H9 (cell line): ENCODE results near the gene BIRC7. TPM values are rescaled to one million over a fixed set of nuclear protein-coding genes. Genes with fewer than 3 reads are reported as not detected.

ENCODE experiments used
- DNase-seq: peaks from one replicate; pipeline ENCODE4 v3.0.0-alpha.2; 2017
- H2AFZ ChIP-seq: one replicate; pipeline ENCODE4 v1.6.1; 2013; ENCODE audit warnings: mild to moderate bottlenecking, low read length, control low read depth, moderate library complexity
- H2AK5ac ChIP-seq: 2 replicates; pipeline ENCODE4 v1.6.1; 2013; ENCODE audit warnings: low read length, control low read depth, mixed read lengths; ENCODE audit not compliant: insufficient read length
- H2BK120ac ChIP-seq: one replicate; pipeline ENCODE4 v1.6.1; 2013; ENCODE audit warnings: low read depth, mild to moderate bottlenecking, low read length, control low read depth, inconsistent platforms; ENCODE audit not compliant: poor library complexity, severe bottlenecking
- H2BK12ac ChIP-seq: 2 replicates; pipeline ENCODE4 v1.6.1; 2013; ENCODE audit warnings: low read length, control low read depth, mixed read lengths, low read depth; ENCODE audit not compliant: insufficient read length
- H2BK15ac ChIP-seq: 2 replicates; pipeline ENCODE4 v1.6.1; 2013; ENCODE audit warnings: low read depth, low read length, control low read depth
- H2BK20ac ChIP-seq: one replicate; pipeline ENCODE4 v1.6.1; 2013; ENCODE audit warnings: low read depth, mild to moderate bottlenecking, low read length, control low read depth, inconsistent platforms; ENCODE audit not compliant: poor library complexity, severe bottlenecking
- H2BK5ac ChIP-seq: 2 replicates; pipeline ENCODE4 v1.6.1; 2013; ENCODE audit warnings: low read length, control low read depth, mixed read lengths; ENCODE audit not compliant: insufficient read length
- H3K14ac ChIP-seq: 2 replicates; pipeline ENCODE4 v1.6.1; 2013; ENCODE audit warnings: low read length, control low read depth; ENCODE audit not compliant: insufficient read depth
- H3K18ac ChIP-seq: 2 replicates; pipeline ENCODE4 v1.6.1; 2013; ENCODE audit warnings: low read depth, mild to moderate bottlenecking, mixed read lengths, low read length, control low read depth; ENCODE audit not compliant: insufficient read length
- H3K23ac ChIP-seq: 2 replicates; pipeline ENCODE4 v1.6.1; 2013; ENCODE audit warnings: low read length, control low read depth, mixed read lengths, low read depth; ENCODE audit not compliant: insufficient read length
- H3K23me2 ChIP-seq: 2 replicates; pipeline ENCODE4 v1.6.1; 2013; ENCODE audit warnings: low read depth, mild to moderate bottlenecking, mixed read lengths, low read length, control low read depth; ENCODE audit not compliant: insufficient read length, poor library complexity, severe bottlenecking
- H3K27ac ChIP-seq: 2 replicates; pipeline ENCODE4 v1.5.1; 2013; ENCODE audit warnings: low read length, control low read depth, mixed read lengths, low read depth; ENCODE audit not compliant: insufficient read length
- H3K27me3 ChIP-seq: 2 replicates; pipeline ENCODE4 v1.6.1; 2013; ENCODE audit warnings: low read length, control low read depth, inconsistent platforms; ENCODE audit not compliant: insufficient read depth
- H3K4ac ChIP-seq: 2 replicates; pipeline ENCODE4 v1.6.1; 2013; ENCODE audit warnings: low read depth, mild to moderate bottlenecking, control low read depth, inconsistent platforms, low read length, moderate library complexity
- H3K4me1 ChIP-seq: 2 replicates; pipeline ENCODE4 v1.6.1; 2013; ENCODE audit warnings: low read length, control low read depth, inconsistent platforms; ENCODE audit not compliant: insufficient read depth
- H3K4me2 ChIP-seq: 2 replicates; pipeline ENCODE4 v1.6.1; 2013; ENCODE audit warnings: low read length, control low read depth, mixed read lengths; ENCODE audit not compliant: insufficient read length, insufficient read depth
- H3K56ac ChIP-seq: 2 replicates; pipeline ENCODE4 v1.6.1; 2013; ENCODE audit warnings: low read depth, mild to moderate bottlenecking, mixed read lengths, low read length, control low read depth; ENCODE audit not compliant: insufficient read length
- H3K79me1 ChIP-seq: 2 replicates; pipeline ENCODE4 v1.6.1; 2013; ENCODE audit warnings: low read depth, mild to moderate bottlenecking, moderate library complexity, low read length, control low read depth, inconsistent platforms; ENCODE audit not compliant: insufficient read depth, poor library complexity, severe bottlenecking
- H3K79me2 ChIP-seq: 2 replicates; pipeline ENCODE4 v1.6.1; 2013; ENCODE audit warnings: low read length, control low read depth, inconsistent platforms; ENCODE audit not compliant: insufficient read depth
- H3K9ac ChIP-seq: 2 replicates; pipeline ENCODE4 v1.6.1; 2013; ENCODE audit warnings: low read length, control low read depth, mixed read lengths; ENCODE audit not compliant: insufficient read length; ENCODE audit errors: extremely low read depth
- H3K9me3 ChIP-seq: one replicate; pipeline ENCODE4 v1.6.1; 2013; ENCODE audit warnings: low read depth, low read length, inconsistent platforms; ENCODE audit not compliant: control insufficient read depth
- H3T11ph ChIP-seq: one replicate; pipeline ENCODE4 v1.6.1; 2013; ENCODE audit warnings: mild to moderate bottlenecking, low read length, control low read depth, inconsistent platforms
- H4K20me1 ChIP-seq: one replicate; pipeline ENCODE4 v1.6.1; 2013; ENCODE audit not compliant: control insufficient read depth, insufficient read length, insufficient read depth
- H4K5ac ChIP-seq: 2 replicates; pipeline ENCODE4 v1.6.1; 2013; ENCODE audit warnings: low read depth, mild to moderate bottlenecking, mixed read lengths, low read length, control low read depth; ENCODE audit not compliant: insufficient read length
- H4K8ac ChIP-seq: replicated peaks from 2 replicates; pipeline ENCODE4 v1.6.1; 2013; ENCODE audit warnings: low read length, control low read depth, mixed read lengths, low read depth; ENCODE audit not compliant: insufficient read length
- H4K91ac ChIP-seq: 2 replicates; pipeline ENCODE4 v1.6.1; 2013; ENCODE audit warnings: low read depth, mild to moderate bottlenecking, moderate library complexity, mixed read lengths, low read length, control low read depth; ENCODE audit not compliant: insufficient read length
- H3K27ac Mint-ChIP-seq, 3 experiments: 2 replicates in 2 of 3; 3 replicates in 1 of 3; pipeline ENCODE4 v1.8.0; 2020 to 2021; ENCODE audit warnings: mixed read lengths in 3 of 3, mild to moderate bottlenecking in 1 of 3, moderate library complexity in 1 of 3
- H3K27me3 Mint-ChIP-seq: 2 replicates; pipeline ENCODE4 v1.8.0; 2021; ENCODE audit warnings: low read depth, mild to moderate bottlenecking, moderate library complexity, mixed read lengths
- H3K36me3 Mint-ChIP-seq, 3 experiments: 2 replicates in 2 of 3; 3 replicates in 1 of 3; pipeline ENCODE4 v1.8.0; 2020 to 2021; ENCODE audit warnings: low read depth in 3 of 3, mixed read lengths in 3 of 3; ENCODE audit not compliant: insufficient read depth in 1 of 3
- H3K4me1 Mint-ChIP-seq, 2 experiments: 2 replicates each; pipeline ENCODE4 v1.8.0; 2020; ENCODE audit warnings: mixed read lengths in 2 of 2
- H3K4me3 Mint-ChIP-seq, 2 experiments: 2 replicates in 1 of 2; 3 replicates in 1 of 2; pipeline ENCODE4 v1.8.0; 2020 to 2021; ENCODE audit warnings: mild to moderate bottlenecking in 2 of 2, mixed read lengths in 2 of 2, moderate library complexity in 1 of 2
- H3K9me3 Mint-ChIP-seq, 2 experiments: 2 replicates in 1 of 2; 3 replicates in 1 of 2; pipeline ENCODE4 v1.8.0; 2020; ENCODE audit warnings: mild to moderate bottlenecking in 2 of 2, mixed read lengths in 2 of 2, moderate library complexity in 1 of 2
- WGBS: extraction: QIAGEN DNeasy Blood & Tissue Kit; methylation state at CpG from one replicate; pipeline ENCODE4 v1.1.7; 2013; ENCODE audit warnings: missing lambda C conversion rate, low lambda C conversion rate, mixed read lengths; ENCODE audit not compliant: insufficient read length; ENCODE audit errors: extremely low coverage; 5-methylcytosine and 5-hydroxymethylcytosine counted together
- total RNA-seq: library from RNA; stranded (reverse); gene quantifications from 2 replicates; pipeline ENCODE4 v1.2.1, GENCODE V29; 2021
- TF ChIP-seq, protein P1 (sequence below): fragments of 200-600 bp; sonication (generic); conservative IDR thresholded peaks from 3 replicates; pipeline ENCODE4 v1.8.0; 2021; ENCODE audit warnings: antibody characterized with exemption, mild to moderate bottlenecking

The BIRC7 gene
- total RNA-seq, 1 experiment from 2014 or later = not detected

DNA sequence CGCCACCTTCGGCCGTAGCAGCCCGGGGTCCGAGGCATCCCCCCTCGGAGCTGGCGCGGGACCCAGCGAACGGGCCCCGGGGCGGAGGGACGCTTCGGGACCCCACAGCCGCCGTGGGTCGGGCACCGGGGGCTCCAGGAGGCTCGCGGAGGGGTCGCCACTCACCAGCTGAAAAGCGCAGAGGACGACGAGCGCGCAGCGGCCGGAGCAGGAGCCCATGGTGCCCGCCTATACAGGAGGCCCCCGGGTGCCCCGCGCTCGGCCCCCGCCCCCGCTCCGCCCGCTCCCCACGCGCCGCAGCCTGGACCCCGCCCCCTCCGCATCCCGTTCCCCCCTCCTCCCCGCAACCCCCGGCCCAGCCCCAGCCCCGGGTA lies 18.5 kb downstream of the BIRC7 start, which contains the start of gene NKAIN4:
NKAIN4 (minus strand) TSS at position 232 of the 374 bp plus-strand sequence; CDS start at position 219, 13 bp downstream.
- Histone ChIP-seq H4K5ac (no peak within 1 kb of the TSS), H2AFZ (no peak within 1 kb of the TSS), H3K4ac (no peak within 1 kb of the TSS), H3K23ac (no peak within 1 kb of the TSS), H3K27me3 (peaks cover 4% of the 10 kb centered on the region; the same call in 1 of the 2 replicates), H2AK5ac (no peak within 1 kb of the TSS), H3K4me1 (no peaks in the 10 kb centered on the region), H4K20me1 (no peaks in the 10 kb centered on the region), H3K23me2 (peaks cover 15% of the 10 kb centered on the region), H2BK15ac (no peak within 1 kb of the TSS), H2BK20ac (no peak within 1 kb of the TSS), H3K9ac (no peak within 1 kb of the TSS), H3K4me2 (peak within 1 kb of the TSS; percentile 58), H2BK5ac (no peak within 1 kb of the TSS), H3K9me3 (no peaks in the 10 kb centered on the region), H2BK120ac (no peak within 1 kb of the TSS), H3K79me2 (no peaks in the 10 kb centered on the region), H2BK12ac (no peak within 1 kb of the TSS), H3K18ac (no peak within 1 kb of the TSS), H4K8ac (no peak within 1 kb of the TSS), H3K79me1 (no peaks in the 10 kb centered on the region), H4K91ac (no peak within 1 kb of the TSS), H3T11ph (no peak within 1 kb of the TSS), H3K14ac (no peak within 1 kb of the TSS), H3K27ac (no peak within 1 kb of the TSS), H3K56ac (no peak within 1 kb of the TSS)
- Mint-ChIP-seq H3K36me3 (0 out of 7 replicates have a peak, but pooled peaks cover 0 to 4% (median 0%) of the 10 kb centered on the region in 3 experiments), H3K9me3 (peaks cover 2 to 5% of the 10 kb centered on the region in 2 experiments; a peak in 3 of 5 replicates), H3K27ac (no peak within 1 kb of the TSS), H3K4me3 (peak within 1 kb of the TSS; percentile 67 to 87), H3K4me1 (peaks cover 27 to 31% of the 10 kb centered on the region in 2 experiments), H3K27me3 (peaks cover 61% of the 10 kb centered on the region)
- WGBS = no CpG with 5 or more reads among the region's 46 CpGs
- no peak for DNase-seq
- TF ChIP-seq, protein P1, sequence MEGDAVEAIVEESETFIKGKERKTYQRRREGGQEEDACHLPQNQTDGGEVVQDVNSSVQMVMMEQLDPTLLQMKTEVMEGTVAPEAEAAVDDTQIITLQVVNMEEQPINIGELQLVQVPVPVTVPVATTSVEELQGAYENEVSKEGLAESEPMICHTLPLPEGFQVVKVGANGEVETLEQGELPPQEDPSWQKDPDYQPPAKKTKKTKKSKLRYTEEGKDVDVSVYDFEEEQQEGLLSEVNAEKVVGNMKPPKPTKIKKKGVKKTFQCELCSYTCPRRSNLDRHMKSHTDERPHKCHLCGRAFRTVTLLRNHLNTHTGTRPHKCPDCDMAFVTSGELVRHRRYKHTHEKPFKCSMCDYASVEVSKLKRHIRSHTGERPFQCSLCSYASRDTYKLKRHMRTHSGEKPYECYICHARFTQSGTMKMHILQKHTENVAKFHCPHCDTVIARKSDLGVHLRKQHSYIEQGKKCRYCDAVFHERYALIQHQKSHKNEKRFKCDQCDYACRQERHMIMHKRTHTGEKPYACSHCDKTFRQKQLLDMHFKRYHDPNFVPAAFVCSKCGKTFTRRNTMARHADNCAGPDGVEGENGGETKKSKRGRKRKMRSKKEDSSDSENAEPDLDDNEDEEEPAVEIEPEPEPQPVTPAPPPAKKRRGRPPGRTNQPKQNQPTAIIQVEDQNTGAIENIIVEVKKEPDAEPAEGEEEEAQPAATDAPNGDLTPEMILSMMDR = no peak
